ENCODE measurements around the gene USP43.

DNA sequence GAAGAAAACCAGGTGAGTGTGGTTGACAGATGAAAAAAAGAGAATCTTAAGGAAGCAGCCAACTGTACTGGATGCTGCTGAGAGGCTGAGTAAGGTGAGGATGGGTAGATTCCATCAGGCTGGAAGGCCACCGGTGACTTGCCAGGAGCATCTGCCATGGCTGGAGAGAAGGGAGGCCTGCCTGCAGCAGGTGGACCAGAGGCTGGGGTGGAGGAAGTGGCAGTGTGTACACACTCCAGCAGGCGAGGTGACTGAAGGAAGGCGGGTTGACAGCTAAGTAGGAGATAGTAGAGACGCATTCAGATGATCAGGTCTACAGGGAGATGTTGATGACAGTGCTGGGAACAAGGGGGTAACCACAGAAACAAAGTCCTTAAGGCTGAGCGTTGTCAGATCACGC, 69.5 kb downstream of the USP43 start:
- no peak for TF ChIP-seq SUZ12 (IDR thresholded peaks at IDR 0.05; ENCODE audit: extremely low read depth, insufficient read depth, insufficient read length)
- TF ChIP-seq ZNF274 (IDR thresholded peaks at IDR 0.05; ENCODE audit: low read depth, low read length): no peak
- TF ChIP-seq YY1 (IDR thresholded peaks at IDR 0.05; ENCODE audit: insufficient read depth, insufficient read length): no peak
